Caco-2 (cell line): ENCODE measurements around the gene NKAIN4. TPM values are rescaled to one million over a fixed set of nuclear protein-coding genes. Genes with fewer than 3 reads are reported as not detected.

Experiments
- BruUV-seq: library from RNA; stranded (reverse); fragments of 400-500 nt; replicated peaks from 2 replicates; lab custom pipeline; 2021; lab: Mats Ljungman, UMichigan
- CTCF ChIA-PET: fragments of 300-600 bp; sonication (Branson Sonifier 250); formaldehyde crosslinking; loops from one replicate; lab custom pipeline; 2022; ENCODE audit warnings: antibody characterized with exemption; lab: Charles Lee
- POLR2A ChIA-PET: fragments of 300-600 bp; sonication (Branson Sonifier 250); formaldehyde crosslinking; loops from one replicate; lab custom pipeline; 2022; ENCODE audit warnings: antibody characterized with exemption; lab: Charles Lee
- DNase-seq, 2 experiments: peaks; one replicate each; pipeline versions ENCODE4 v3.0.0 to v3.0.0-alpha.2; 2020 to 2022
- H3K27me3 ChIP-seq: replicated peaks from 2 replicates; pipeline ENCODE4 v1.6.0; 2011; ENCODE audit warnings: low read length; ENCODE audit not compliant: control insufficient read depth, insufficient read depth
- H3K36me3 ChIP-seq: 2 replicates; pipeline ENCODE4 v1.5.1; 2011; ENCODE audit warnings: low read length; ENCODE audit not compliant: control insufficient read depth, insufficient read depth
- H3K4me1 ChIP-seq: fragments of 250-450 bp; sonication (Bioruptor Pico); 2 replicates; pipeline ENCODE4 v1.5.1; 2020; ENCODE audit warnings: mild to moderate bottlenecking
- H3K4me3 ChIP-seq: 2 replicates; pipeline ENCODE4 v1.5.1; 2011; ENCODE audit warnings: low read depth, mild to moderate bottlenecking, control low read depth, low read length
- H3K9me3 ChIP-seq: fragments of 250-450 bp; sonication (Bioruptor Pico); 2 replicates; pipeline ENCODE4 v1.5.1; 2020; ENCODE audit warnings: mild to moderate bottlenecking, moderate library complexity
- H3K27ac Mint-ChIP-seq: one replicate; pipeline ENCODE4 v1.8.0; 2022; ENCODE audit warnings: mixed read lengths; ENCODE audit not compliant: unreplicated experiment
- H3K27me3 Mint-ChIP-seq: one replicate; pipeline ENCODE4 v1.8.0; 2022; ENCODE audit warnings: mixed read lengths; ENCODE audit not compliant: insufficient read depth, unreplicated experiment
- H3K36me3 Mint-ChIP-seq: one replicate; pipeline ENCODE4 v1.8.0; 2022; ENCODE audit warnings: mild to moderate bottlenecking, mixed read lengths; ENCODE audit not compliant: insufficient read depth, unreplicated experiment
- H3K4me1 Mint-ChIP-seq: one replicate; pipeline ENCODE4 v1.8.0; 2022; ENCODE audit warnings: low read depth, mixed read lengths; ENCODE audit not compliant: unreplicated experiment
- H3K4me3 Mint-ChIP-seq: one replicate; pipeline ENCODE4 v1.8.0; 2022; ENCODE audit warnings: mild to moderate bottlenecking, moderate library complexity, mixed read lengths; ENCODE audit not compliant: unreplicated experiment
- H3K9me3 Mint-ChIP-seq: one replicate; pipeline ENCODE4 v1.8.0; 2022; ENCODE audit warnings: mixed read lengths; ENCODE audit not compliant: unreplicated experiment
- intact Hi-C: fragments of 100-400 bp; cut with micrococcal nuclease; formaldehyde crosslinking; loops from one replicate; pipeline ENCODE4 v1.10.0; 2022; ENCODE audit not compliant: unreplicated experiment
- microRNA-seq: library from miRNA; unstranded; fragments of <30 nt; microRNA quantifications from one replicate; pipeline ENCODE4 v1.2.0, GENCODE V29; 2022
- total RNA-seq: library from RNA; stranded (reverse); gene quantifications from 2 replicates; pipeline ENCODE4 v1.2.3, GENCODE V29; 2022
- TF ChIP-seq, protein P1 (sequence below), 2 experiments: fragments of 200-600 bp in 1 of 2; IDR thresholded peaks; 1 replicate in 1 of 2; 2 replicates in 1 of 2; pipeline versions ENCODE4 v1.5.1 to v1.8.0; 2011 to 2022; ENCODE audit warnings: antibody characterized with exemption in 1 of 2, control low read depth in 1 of 2, inconsistent platforms in 1 of 2, low read depth in 1 of 2, low read length in 1 of 2, mild to moderate bottlenecking in 1 of 2, moderate library complexity in 1 of 2; ENCODE audit not compliant: insufficient read depth in 1 of 2, severe bottlenecking in 1 of 2, unreplicated experiment in 1 of 2

The NKAIN4 gene
- total RNA-seq, 1 experiment from 2014 or later, result 2.7 TPM

DNA sequence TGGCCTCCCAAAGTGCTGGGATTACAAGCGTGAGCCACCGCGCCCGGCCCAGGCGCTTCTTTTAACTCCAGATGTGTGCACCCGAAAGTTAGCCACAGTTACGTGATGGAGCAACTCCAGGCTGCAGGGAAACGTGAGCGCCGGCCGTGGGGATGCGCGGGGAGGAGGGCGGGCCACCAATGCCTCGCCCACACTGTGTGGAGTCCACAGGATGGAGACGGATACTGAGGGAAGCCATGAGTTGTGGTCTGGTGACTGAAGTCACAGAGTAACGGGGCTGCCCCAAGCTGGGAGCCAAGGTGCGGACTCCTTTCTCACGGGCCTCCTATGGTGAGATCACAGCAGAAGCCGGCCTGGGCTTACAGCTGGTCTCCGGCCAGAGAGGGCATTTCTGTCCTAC is 61.5 kb downstream of the NKAIN4 start:
- intact Hi-C loops, result no loop called here
- H3K36me3 Mint-ChIP-seq, result peaks cover 56% of the 10 kb centered on the region
- peaks cover 26% of the 10 kb centered on the region for H3K4me1 Mint-ChIP-seq
- peaks cover 4% of the 10 kb centered on the region for H3K36me3 ChIP-seq
- TF ChIP-seq, protein P1, sequence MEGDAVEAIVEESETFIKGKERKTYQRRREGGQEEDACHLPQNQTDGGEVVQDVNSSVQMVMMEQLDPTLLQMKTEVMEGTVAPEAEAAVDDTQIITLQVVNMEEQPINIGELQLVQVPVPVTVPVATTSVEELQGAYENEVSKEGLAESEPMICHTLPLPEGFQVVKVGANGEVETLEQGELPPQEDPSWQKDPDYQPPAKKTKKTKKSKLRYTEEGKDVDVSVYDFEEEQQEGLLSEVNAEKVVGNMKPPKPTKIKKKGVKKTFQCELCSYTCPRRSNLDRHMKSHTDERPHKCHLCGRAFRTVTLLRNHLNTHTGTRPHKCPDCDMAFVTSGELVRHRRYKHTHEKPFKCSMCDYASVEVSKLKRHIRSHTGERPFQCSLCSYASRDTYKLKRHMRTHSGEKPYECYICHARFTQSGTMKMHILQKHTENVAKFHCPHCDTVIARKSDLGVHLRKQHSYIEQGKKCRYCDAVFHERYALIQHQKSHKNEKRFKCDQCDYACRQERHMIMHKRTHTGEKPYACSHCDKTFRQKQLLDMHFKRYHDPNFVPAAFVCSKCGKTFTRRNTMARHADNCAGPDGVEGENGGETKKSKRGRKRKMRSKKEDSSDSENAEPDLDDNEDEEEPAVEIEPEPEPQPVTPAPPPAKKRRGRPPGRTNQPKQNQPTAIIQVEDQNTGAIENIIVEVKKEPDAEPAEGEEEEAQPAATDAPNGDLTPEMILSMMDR (IDR thresholded peaks at IDR 0.05; ENCODE audit: insufficient read depth in 1 of 2, low read depth in 1 of 2, low read length in 1 of 2, severe bottlenecking in 1 of 2, unreplicated experiment in 1 of 2), result no peak
- ChIA-PET POLR2A (interaction anchor here (1.2 kb wide), 1 partner anchor 11 kb away, joined by 3 read pairs; no protein-coding TSS in a partner anchor), CTCF (interaction anchor here (0.6 to 1.4 kb wide), 2 partner anchors 31 to 134 kb away, joined by 3 read pairs; no protein-coding TSS in a partner anchor)
- no peaks in the 10 kb centered on the region for H3K9me3 ChIP-seq
- 0 out of 2 replicates have a peak, but pooled peaks cover 4% of the 10 kb centered on the region for H3K4me1 ChIP-seq
- H3K9me3 Mint-ChIP-seq, result no peaks in the 10 kb centered on the region
- no peak overlapping the region for H3K4me3 Mint-ChIP-seq
- H3K27me3 Mint-ChIP-seq, result no peaks in the 10 kb centered on the region
- DNase-seq, result no peak
- no TSS peak for BruUV-seq
- no peak overlapping the region for H3K27ac Mint-ChIP-seq
- H3K27me3 ChIP-seq, result no peaks in the 10 kb centered on the region
- no peak overlapping the region for H3K4me3 ChIP-seq

DNA sequence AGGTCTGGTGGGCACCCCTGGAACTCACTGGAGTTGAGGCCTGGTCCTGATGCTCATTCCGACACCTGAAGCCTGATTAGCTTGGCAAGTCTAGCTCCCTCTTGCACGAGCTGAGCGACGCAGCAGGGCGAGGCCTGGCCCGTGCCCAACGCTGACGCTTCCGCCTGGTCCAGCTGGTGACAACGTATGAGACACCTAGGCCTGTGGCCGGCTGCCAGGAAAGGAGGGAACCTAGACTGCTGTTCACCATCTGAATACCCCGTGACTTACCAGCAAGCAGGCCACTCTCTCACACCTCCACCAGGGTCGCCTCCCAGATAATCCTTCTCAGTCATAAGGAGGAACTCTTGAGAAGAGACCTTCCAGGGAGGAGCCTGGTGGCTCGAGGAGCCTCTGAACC is 62.9 kb downstream of the NKAIN4 start:
- Mint-ChIP-seq H3K4me1 (peaks cover 21% of the 10 kb centered on the region), H3K9me3 (no peaks in the 10 kb centered on the region), H3K36me3 (peaks cover 43% of the 10 kb centered on the region), H3K27me3 (no peaks in the 10 kb centered on the region), H3K27ac (no peak overlapping the region), H3K4me3 (no peak overlapping the region)
- 0 out of 2 replicates have a peak, but pooled peaks cover 4% of the 10 kb centered on the region for H3K4me1 ChIP-seq
- H3K27me3 ChIP-seq, result no peaks in the 10 kb centered on the region
- H3K9me3 ChIP-seq, result 0 out of 2 replicates have a peak, but pooled peaks cover under 1% of the 10 kb centered on the region
- no peaks in the 10 kb centered on the region; the same call in 1 of the 2 replicates for H3K36me3 ChIP-seq
- intact Hi-C loops, result no loop called here
- no peak for DNase-seq
- TF ChIP-seq, protein P1 (IDR thresholded peaks at IDR 0.05; ENCODE audit: insufficient read depth in 1 of 2, low read depth in 1 of 2, low read length in 1 of 2, severe bottlenecking in 1 of 2, unreplicated experiment in 1 of 2), result no peak
- no peak overlapping the region for H3K4me3 ChIP-seq
- ChIA-PET CTCF (interaction anchor here (0.6 to 1.0 kb wide), 3 partner anchors 9 to 219 kb away, joined by 3 to 8 read pairs (median 4); no protein-coding TSS in a partner anchor), POLR2A (no interaction called here)
- no TSS peak for BruUV-seq

DNA sequence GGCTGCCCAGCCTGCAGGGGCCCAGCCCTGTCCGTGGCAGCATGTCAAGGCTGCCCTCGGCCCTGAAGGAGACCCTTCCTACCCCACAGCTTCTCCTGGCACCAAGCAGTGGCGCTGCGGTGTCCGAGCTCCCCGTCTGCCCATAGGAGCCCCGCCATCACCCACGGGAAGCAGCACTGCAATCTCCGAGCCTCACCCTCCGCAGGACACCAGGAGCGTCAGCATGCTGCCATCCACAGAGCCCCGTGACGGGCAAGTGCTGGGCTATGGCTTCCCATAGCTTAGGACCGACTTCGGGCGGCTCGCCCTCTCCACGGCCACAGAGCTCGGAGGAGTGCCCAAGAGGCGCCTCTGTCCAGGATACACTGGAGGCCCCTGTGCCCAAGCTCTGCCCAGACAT is 63.4 kb downstream of the NKAIN4 start:
- POLR2A ChIA-PET, result no interaction called here

More for the DNA sequence above, 63.4 kb downstream of the NKAIN4 start:
- Mint-ChIP-seq H3K4me1 (peaks cover 17% of the 10 kb centered on the region), H3K27me3 (no peaks in the 10 kb centered on the region), H3K4me3 (no peak overlapping the region), H3K36me3 (peaks cover 38% of the 10 kb centered on the region), H3K27ac (no peak overlapping the region), H3K9me3 (no peaks in the 10 kb centered on the region)
- Histone ChIP-seq H3K4me3 (no peak overlapping the region), H3K9me3 (peaks cover 3% of the 10 kb centered on the region; the same call in 1 of the 2 replicates), H3K4me1 (0 out of 2 replicates have a peak, but pooled peaks cover 4% of the 10 kb centered on the region), H3K27me3 (no peaks in the 10 kb centered on the region), H3K36me3 (no peaks in the 10 kb centered on the region; the same call in 1 of the 2 replicates)
- no TSS peak for BruUV-seq
- intact Hi-C loops, result no loop called here
- TF ChIP-seq, protein P1 (IDR thresholded peaks at IDR 0.05; ENCODE audit: insufficient read depth in 1 of 2, low read depth in 1 of 2, low read length in 1 of 2, severe bottlenecking in 1 of 2, unreplicated experiment in 1 of 2), result no peak
- DNase-seq, result no peak
- CTCF ChIA-PET, result interaction anchor here (0.6 to 1.0 kb wide), 3 partner anchors 9 to 219 kb away, joined by 3 to 8 read pairs (median 4); no protein-coding TSS in a partner anchor

Small RNA genes lying within 50 kb of the gene (microRNA-seq; reads per million reads assigned to microRNA genes)
- gene MIR3196, result not detected
- gene MIR4326, result 3.7 reads per million, percentile 24 among the genes with 10 or more reads in this experiment

Other genes with a start within 250 kb of the NKAIN4 start
- gene BHLHE23, start 247.5 kb downstream of the NKAIN4 start, total RNA-seq, result 0.49 and 0.95 TPM in 2 replicates
- gene YTHDF1, start 38.3 kb downstream of the NKAIN4 start, total RNA-seq, result 184 and 196 TPM in 2 replicates
- gene BIRC7, start 18.6 kb downstream of the NKAIN4 start, total RNA-seq, result 0.42 and 0.54 TPM in 2 replicates
- gene ARFGAP1, start 18.4 kb upstream of the NKAIN4 start, total RNA-seq, result 275 and 286 TPM in 2 replicates
- 0.27 and 0.32 TPM in 2 replicates for gene COL20A1, start 38.7 kb upstream of the NKAIN4 start, total RNA-seq
- gene CHRNA4, start 106.9 kb upstream of the NKAIN4 start, total RNA-seq, result 0.11 and 0.65 TPM in 2 replicates
- 0.25 and 0.46 TPM in 2 replicates for gene KCNQ2, start 218.2 kb upstream of the NKAIN4 start, total RNA-seq
- gene EEF1A2, start 244.6 kb upstream of the NKAIN4 start, total RNA-seq, result 25.2 and 32.0 TPM in 2 replicates